WTC11 (cell line): ENCODE results near the gene GPR132.

ENCODE experiments used
- ETV6 ChIP-seq: sonication (generic); formaldehyde crosslinking; IDR thresholded peaks from 2 replicates; pipeline ENCODE4 v1.8.1; 2022; ENCODE audit warnings: mild to moderate bottlenecking, missing genetic modification reagents
- FOXP1 ChIP-seq: sonication (generic); formaldehyde crosslinking; IDR thresholded peaks from 2 replicates; pipeline ENCODE4 v1.8.0; 2022; ENCODE audit warnings: missing genetic modification reagents, mild to moderate bottlenecking, moderate library complexity, borderline replicate concordance
- ZNF121 ChIP-seq: sonication (generic); formaldehyde crosslinking; IDR thresholded peaks from 2 replicates; pipeline ENCODE4 v1.8.0; 2023; ENCODE audit warnings: missing genetic modification reagents
- TF ChIP-seq, protein P1 (sequence below): fragments of 200-600 bp; IDR thresholded peaks from 2 replicates; pipeline ENCODE4 v1.8.0; 2022; ENCODE audit warnings: antibody characterized with exemption
- TF ChIP-seq, protein P2 (sequence below): sonication (generic); formaldehyde crosslinking; IDR thresholded peaks from 2 replicates; pipeline ENCODE4 v1.8.1; 2023; ENCODE audit warnings: mild to moderate bottlenecking, missing genetic modification reagents, moderate library complexity

DNA sequence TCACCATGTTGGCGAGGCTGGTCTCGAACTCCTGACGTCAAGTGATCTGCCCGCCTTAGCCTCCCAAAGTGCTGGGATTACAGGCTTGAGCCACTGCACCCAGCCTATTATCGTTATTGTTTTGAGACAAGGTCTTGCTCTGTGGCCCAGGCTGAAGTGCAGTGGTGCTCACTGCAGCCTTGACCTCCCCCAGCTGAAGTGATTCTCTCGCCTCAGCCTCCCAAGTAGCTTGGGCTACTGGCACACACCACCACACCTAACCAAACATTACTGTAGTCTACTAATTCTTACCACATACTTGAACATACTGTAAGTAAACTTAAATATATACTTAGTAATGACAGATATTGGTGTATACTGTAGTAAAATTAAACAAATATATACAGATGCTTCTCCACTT is 39.8 kb downstream of the GPR132 start:
- TF ChIP-seq, protein P1, sequence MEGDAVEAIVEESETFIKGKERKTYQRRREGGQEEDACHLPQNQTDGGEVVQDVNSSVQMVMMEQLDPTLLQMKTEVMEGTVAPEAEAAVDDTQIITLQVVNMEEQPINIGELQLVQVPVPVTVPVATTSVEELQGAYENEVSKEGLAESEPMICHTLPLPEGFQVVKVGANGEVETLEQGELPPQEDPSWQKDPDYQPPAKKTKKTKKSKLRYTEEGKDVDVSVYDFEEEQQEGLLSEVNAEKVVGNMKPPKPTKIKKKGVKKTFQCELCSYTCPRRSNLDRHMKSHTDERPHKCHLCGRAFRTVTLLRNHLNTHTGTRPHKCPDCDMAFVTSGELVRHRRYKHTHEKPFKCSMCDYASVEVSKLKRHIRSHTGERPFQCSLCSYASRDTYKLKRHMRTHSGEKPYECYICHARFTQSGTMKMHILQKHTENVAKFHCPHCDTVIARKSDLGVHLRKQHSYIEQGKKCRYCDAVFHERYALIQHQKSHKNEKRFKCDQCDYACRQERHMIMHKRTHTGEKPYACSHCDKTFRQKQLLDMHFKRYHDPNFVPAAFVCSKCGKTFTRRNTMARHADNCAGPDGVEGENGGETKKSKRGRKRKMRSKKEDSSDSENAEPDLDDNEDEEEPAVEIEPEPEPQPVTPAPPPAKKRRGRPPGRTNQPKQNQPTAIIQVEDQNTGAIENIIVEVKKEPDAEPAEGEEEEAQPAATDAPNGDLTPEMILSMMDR: no peak
- TF ChIP-seq FOXP1 (no peak), ZNF121 (CRISPR knock-in tag) (no peak), ETV6 (CRISPR knock-in tag) (no peak)
- TF ChIP-seq, protein P2, sequence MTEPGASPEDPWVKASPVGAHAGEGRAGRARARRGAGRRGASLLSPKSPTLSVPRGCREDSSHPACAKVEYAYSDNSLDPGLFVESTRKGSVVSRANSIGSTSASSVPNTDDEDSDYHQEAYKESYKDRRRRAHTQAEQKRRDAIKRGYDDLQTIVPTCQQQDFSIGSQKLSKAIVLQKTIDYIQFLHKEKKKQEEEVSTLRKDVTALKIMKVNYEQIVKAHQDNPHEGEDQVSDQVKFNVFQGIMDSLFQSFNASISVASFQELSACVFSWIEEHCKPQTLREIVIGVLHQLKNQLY (CRISPR knock-in tag): no peak
